IMR-90 (cell line): ENCODE data around the gene SBF2. TPM values are rescaled to one million over a fixed set of nuclear protein-coding genes. Genes with fewer than 3 reads are reported as not detected.

Source experiments
- ATAC-seq: fragments of 200-7000 bp; cut with Tn5 transposase; 2 replicates; pipeline ENCODE4 v1.9.1; 2020; ENCODE audit warnings: low read depth, mild to moderate bottlenecking, moderate library complexity
- BruUV-seq: library from RNA; stranded (reverse); fragments of 400-500 nt; replicated peaks from 2 replicates; lab custom pipeline; 2021; lab: Mats Ljungman, UMichigan
- CTCF ChIA-PET: fragments of 300-600 bp; formaldehyde crosslinking; extraction: SDS; loops from one replicate; lab custom pipeline; 2021; ENCODE audit warnings: antibody characterized with exemption; lab: Yijun Ruan, JAX
- POLR2A ChIA-PET: fragments of 300-600 bp; sonication (Branson Sonifier 250); formaldehyde crosslinking; loops from one replicate; lab custom pipeline; 2022; ENCODE audit warnings: antibody characterized with exemption; ENCODE audit not compliant: unreplicated experiment; lab: Charles Lee
- DNase-seq: peaks from one replicate; pipeline ENCODE4 v3.0.0; 2013
- H2AFZ ChIP-seq: replicated peaks from 2 replicates; pipeline ENCODE3; 2013; ENCODE audit warnings: low read length, mild to moderate bottlenecking; ENCODE audit not compliant: poor library complexity
- H2AK5ac ChIP-seq: 2 replicates; pipeline ENCODE4 v1.6.1; 2013; ENCODE audit warnings: low read depth, low read length, inconsistent platforms
- H2AK9ac ChIP-seq: replicated peaks from 2 replicates; pipeline ENCODE3; 2013; ENCODE audit warnings: mild to moderate bottlenecking, low read depth, low read length, moderate library complexity; ENCODE audit not compliant: poor library complexity
- H2BK120ac ChIP-seq: 2 replicates; pipeline ENCODE4 v1.6.1; 2013; ENCODE audit warnings: low read depth, low read length, inconsistent platforms
- H2BK15ac ChIP-seq: 3 replicates; pipeline ENCODE4 v1.6.1; 2013; ENCODE audit warnings: low read depth, low read length, inconsistent platforms
- H2BK20ac ChIP-seq: 2 replicates; pipeline ENCODE4 v1.6.1; 2013; ENCODE audit warnings: low read depth, mild to moderate bottlenecking, inconsistent platforms, low read length, moderate library complexity
- H2BK5ac ChIP-seq: 2 replicates; pipeline ENCODE4 v1.6.1; 2013; ENCODE audit warnings: mild to moderate bottlenecking, low read depth, low read length, inconsistent platforms; ENCODE audit not compliant: poor library complexity, severe bottlenecking
- H3K14ac ChIP-seq: replicated peaks from 2 replicates; pipeline ENCODE4 v1.6.1; 2013; ENCODE audit warnings: low read depth, low read length, inconsistent platforms
- H3K18ac ChIP-seq: 2 replicates; pipeline ENCODE4 v1.6.1; 2013; ENCODE audit warnings: low read depth, low read length, control low read depth
- H3K23ac ChIP-seq: 2 replicates; pipeline ENCODE4 v1.6.1; 2013; ENCODE audit warnings: low read depth, low read length, inconsistent platforms
- H3K27ac ChIP-seq: 2 replicates; pipeline ENCODE4 v1.5.1; 2013; ENCODE audit warnings: mild to moderate bottlenecking, control low read depth, low read length; ENCODE audit not compliant: insufficient read depth
- H3K27me3 ChIP-seq: 2 replicates; pipeline ENCODE4 v1.6.1; 2013; ENCODE audit warnings: low read length; ENCODE audit not compliant: control insufficient read depth, insufficient read depth
- H3K36me3 ChIP-seq: 2 replicates; pipeline ENCODE4 v1.6.1; 2013; ENCODE audit warnings: low read length, mixed read lengths; ENCODE audit not compliant: control insufficient read depth, insufficient read depth
- H3K4ac ChIP-seq: 2 replicates; pipeline ENCODE4 v1.6.1; 2013; ENCODE audit warnings: low read depth, low read length, inconsistent platforms
- H3K4me1 ChIP-seq: 2 replicates; pipeline ENCODE4 v1.6.1; 2013; ENCODE audit warnings: low read length, mixed read lengths; ENCODE audit not compliant: control insufficient read depth, insufficient read depth
- H3K4me2 ChIP-seq: 2 replicates; pipeline ENCODE4 v1.6.1; 2013; ENCODE audit warnings: low read depth, mild to moderate bottlenecking, control low read depth, low read length, moderate library complexity
- H3K4me3 ChIP-seq: 2 replicates; pipeline ENCODE4 v1.5.1; 2013; ENCODE audit warnings: low read depth, mild to moderate bottlenecking, control low read depth, low read length, moderate library complexity; ENCODE audit not compliant: insufficient read depth
- H3K56ac ChIP-seq: 2 replicates; pipeline ENCODE4 v1.6.1; 2013; ENCODE audit warnings: low read length, inconsistent platforms; ENCODE audit not compliant: insufficient read depth; ENCODE audit errors: extremely low read depth
- H3K79me1 ChIP-seq, 2 experiments: 2 replicates each; pipeline ENCODE4 v1.6.1; 2013; ENCODE audit warnings: low read length in 2 of 2, inconsistent platforms in 1 of 2, low read depth in 1 of 2
- H3K9ac ChIP-seq: 2 replicates; pipeline ENCODE4 v1.6.1; 2013; ENCODE audit warnings: low read depth, low read length, control low read depth
- H3K9me1 ChIP-seq: 2 replicates; pipeline ENCODE4 v1.6.1; 2013; ENCODE audit warnings: low read length, inconsistent platforms; ENCODE audit not compliant: insufficient read depth
- H3K9me3 ChIP-seq: 2 replicates; pipeline ENCODE4 v1.6.1; 2013; ENCODE audit warnings: low read length; ENCODE audit not compliant: control insufficient read depth, insufficient read depth
- H4K20me1 ChIP-seq: 2 replicates; pipeline ENCODE4 v1.6.1; 2013; ENCODE audit warnings: low read length, inconsistent platforms; ENCODE audit not compliant: insufficient read depth
- H4K5ac ChIP-seq: 2 replicates; pipeline ENCODE4 v1.6.1; 2013; ENCODE audit warnings: mild to moderate bottlenecking, low read depth, low read length, control low read depth
- H4K8ac ChIP-seq, 2 experiments: 2 replicates each; pipeline ENCODE4 v1.6.1; 2013; ENCODE audit warnings: low read depth in 2 of 2, low read length in 2 of 2, control low read depth in 1 of 2, inconsistent platforms in 1 of 2
- H4K91ac ChIP-seq: 2 replicates; pipeline ENCODE4 v1.6.1; 2013; ENCODE audit warnings: low read depth, low read length, inconsistent platforms; ENCODE audit not compliant: insufficient read depth
- SMC3 ChIP-seq: fragments of 150-350 bp; IDR thresholded peaks from 2 replicates; pipeline ENCODE4 v1.6.1; 2016; ENCODE audit warnings: low read depth, mild to moderate bottlenecking, antibody characterized with exemption, low read length, moderate library complexity
- dilution Hi-C: fragments of 300-500 bp; cut with HindIII; formaldehyde crosslinking; loops from one replicate; pipeline ENCODE4 v1.14.3; 2018; ENCODE audit warnings: low sequenced_read_pairs; ENCODE audit not compliant: unreplicated experiment
- in situ Hi-C: fragments of 300-500 bp; cut with MboI; formaldehyde crosslinking; loops from 3 replicates; pipeline ENCODE4 v1.14.3; 2019; ENCODE audit warnings: low sequenced_read_pairs, inconsistent platforms, mixed read lengths
- intact Hi-C: fragments of 100-400 bp; cut with micrococcal nuclease; formaldehyde crosslinking; loops from 2 replicates; pipeline ENCODE4 v1.10.0; 2022
- polyA plus RNA-seq, 3 experiments: library from polyadenylated mRNA; depleted of rRNA; stranded (reverse); fragments of >200 nt; gene quantifications; 2 replicates each; pipeline ENCODE4 v1.2.3, GENCODE V29; 2012; ENCODE audit warnings: low replicate concordance in 1 of 3
- total RNA-seq: library from RNA; depleted of rRNA; stranded (reverse); fragments of >200 nt; gene quantifications from 2 replicates; pipeline ENCODE4 v1.2.3, GENCODE V29; 2012

The SBF2 gene
- total and polyA plus RNA-seq, 2 of the 4 experiments (the other 2 are of a cell fraction), result 23.8 to 51.8 TPM

DNA sequence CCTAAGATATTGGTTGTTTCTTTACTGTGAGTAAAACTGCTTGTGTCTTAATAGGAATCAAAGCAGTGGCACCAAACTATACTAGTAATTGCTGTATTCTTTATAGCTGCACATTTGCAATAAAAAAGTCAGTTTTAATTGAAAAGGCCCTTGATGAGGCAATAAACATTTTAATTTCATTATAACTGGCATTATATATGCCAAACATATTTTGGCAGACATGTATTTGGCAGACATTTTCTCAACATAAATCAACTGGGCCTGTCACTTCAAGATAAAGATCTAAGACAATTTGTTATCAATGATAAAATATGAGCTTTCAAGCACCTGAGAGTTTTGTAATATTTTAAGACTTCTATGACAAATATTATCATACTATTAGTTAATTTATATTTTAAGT lies 245.7 kb downstream of the SBF2 start:
- Histone ChIP-seq H3K18ac (no peak overlapping the region), H3K4me2 (no peak overlapping the region), H3K27me3 (no peaks in the 10 kb centered on the region), H2BK5ac (no peak overlapping the region), H2BK20ac (no peak overlapping the region), H2BK15ac (no peak overlapping the region), H3K4me3 (no peak overlapping the region), H2BK120ac (no peak overlapping the region), H3K9ac (no peak overlapping the region), H3K36me3 (no peaks in the 10 kb centered on the region), H4K91ac (no peak overlapping the region), H3K14ac (no peak overlapping the region), H4K8ac (no peak overlapping the region), H3K4ac (no peak overlapping the region), H2AK9ac (no peak overlapping the region), H3K27ac (no peak overlapping the region), H4K20me1 (0 out of 2 replicates have a peak, but pooled peaks cover 3% of the 10 kb centered on the region), H2AFZ (no peak overlapping the region), H3K9me3 (peaks cover 8% of the 10 kb centered on the region), H4K5ac (no peak overlapping the region), H3K23ac (no peak overlapping the region), H3K4me1 (peaks cover 3% of the 10 kb centered on the region; the same call in 1 of the 2 replicates), H3K56ac (no peak overlapping the region), H2AK5ac (no peak overlapping the region), H3K9me1 (no peaks in the 10 kb centered on the region), H3K79me1 (peaks cover 13 to 30% of the 10 kb centered on the region in 2 experiments)
- POLR2A ChIA-PET, result no interaction called here
- dilution Hi-C loops (no loop called here), intact Hi-C loops (no loop called here), in situ Hi-C loops (no loop called here)
- no peak for ATAC-seq
- CTCF ChIA-PET, result interaction anchor here (1.0 to 1.3 kb wide), 2 partner anchors 11 to 45 kb away, joined by 4 to 5 read pairs; no protein-coding TSS in a partner anchor
- no TSS peak for BruUV-seq
- no peak for DNase-seq
- no peak for TF ChIP-seq SMC3
